Activated T-cell treated with anti-CD3 and anti-CD28 coated beads, Interleukin-2, amount 50 U/mL, for 1 hour (primary cell): ENCODE data around the gene FRYL.
"Not testable (repeated sequence)": the region's sequence is repeated elsewhere in the genome, so short reads cannot be mapped to it uniquely, and the experiment has no call there.

Source experiments
- DNase-seq: peaks from one replicate; pipeline ENCODE4 v3.0.0-alpha.2; 2020

Gene FRYL

GRCh38 chr4:48742412-48742811 lies 37.7 kb downstream of the FRYL start:
- no peak for DNase-seq

DNA sequence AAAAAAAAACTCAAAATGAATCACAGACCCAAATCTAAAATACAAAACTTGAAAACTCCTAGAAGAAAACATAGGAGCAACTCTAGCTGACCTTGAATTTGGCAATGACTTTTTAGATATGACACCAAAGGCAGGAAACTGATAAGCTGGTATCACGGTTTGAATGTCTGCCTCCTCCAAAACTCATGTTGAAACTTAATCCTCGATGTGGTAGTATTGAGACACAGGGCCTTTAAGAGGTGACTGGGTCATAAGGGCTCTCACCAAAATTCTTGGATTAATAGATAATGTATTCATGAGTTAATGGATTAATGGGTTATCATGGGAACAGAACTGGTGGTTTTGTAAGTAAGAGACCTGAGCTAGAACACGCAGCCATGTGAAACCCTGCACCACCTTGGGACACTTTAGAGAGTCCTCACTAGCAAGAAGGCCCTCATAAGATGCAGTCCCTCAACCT lies 40.5 kb downstream of the FRYL start:
- no peak for DNase-seq

DNA sequence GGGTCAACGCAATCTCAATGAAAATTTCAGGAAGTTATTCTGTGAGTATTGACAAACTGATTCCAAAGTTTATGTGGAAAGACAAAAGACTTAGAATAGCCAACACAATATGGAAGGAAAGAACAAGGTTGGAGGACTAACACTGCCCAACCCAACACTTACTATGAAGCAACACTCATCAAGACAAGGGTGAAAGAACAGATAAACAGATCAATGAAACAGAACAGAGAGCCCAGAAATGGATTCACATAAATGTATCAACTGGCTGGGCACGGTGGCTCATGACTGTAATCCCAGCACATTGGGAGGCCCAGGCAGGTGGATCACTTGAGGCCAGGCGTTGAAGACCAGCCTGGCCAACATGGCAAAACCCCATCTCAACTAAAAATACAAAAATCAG lies 41.2 kb downstream of the FRYL start:
- no peak for DNase-seq

DNA sequence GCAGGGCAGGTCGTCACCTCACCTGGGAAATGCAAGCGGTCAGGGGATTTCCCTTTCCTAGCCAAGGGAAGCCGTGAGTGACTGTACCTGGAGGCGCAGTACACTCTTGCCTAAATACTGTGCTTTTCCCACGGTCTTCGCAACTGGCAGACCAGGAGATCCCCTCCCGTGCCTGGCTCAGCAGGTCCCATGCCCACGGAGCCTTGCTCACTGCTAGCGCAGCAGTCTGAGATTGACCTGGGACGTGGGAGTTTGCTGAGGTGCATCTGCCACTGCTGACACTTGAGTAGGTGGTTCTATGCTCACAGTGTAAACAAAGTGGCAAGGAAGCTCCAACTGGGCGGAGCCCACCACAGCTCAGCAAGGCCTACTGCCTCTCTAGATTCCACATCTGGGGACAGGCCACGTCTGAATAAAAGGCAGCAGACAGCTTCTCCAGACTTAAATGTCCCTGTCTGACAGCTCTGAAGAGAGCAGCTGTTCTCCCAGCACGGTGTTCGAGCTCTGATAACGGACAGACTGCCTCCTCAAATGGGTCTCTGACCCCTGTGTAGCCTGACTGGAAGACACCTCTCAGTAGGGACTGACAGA lies 51.1 kb downstream of the FRYL start:
- DNase-seq, result peak; percentile 40

DNA sequence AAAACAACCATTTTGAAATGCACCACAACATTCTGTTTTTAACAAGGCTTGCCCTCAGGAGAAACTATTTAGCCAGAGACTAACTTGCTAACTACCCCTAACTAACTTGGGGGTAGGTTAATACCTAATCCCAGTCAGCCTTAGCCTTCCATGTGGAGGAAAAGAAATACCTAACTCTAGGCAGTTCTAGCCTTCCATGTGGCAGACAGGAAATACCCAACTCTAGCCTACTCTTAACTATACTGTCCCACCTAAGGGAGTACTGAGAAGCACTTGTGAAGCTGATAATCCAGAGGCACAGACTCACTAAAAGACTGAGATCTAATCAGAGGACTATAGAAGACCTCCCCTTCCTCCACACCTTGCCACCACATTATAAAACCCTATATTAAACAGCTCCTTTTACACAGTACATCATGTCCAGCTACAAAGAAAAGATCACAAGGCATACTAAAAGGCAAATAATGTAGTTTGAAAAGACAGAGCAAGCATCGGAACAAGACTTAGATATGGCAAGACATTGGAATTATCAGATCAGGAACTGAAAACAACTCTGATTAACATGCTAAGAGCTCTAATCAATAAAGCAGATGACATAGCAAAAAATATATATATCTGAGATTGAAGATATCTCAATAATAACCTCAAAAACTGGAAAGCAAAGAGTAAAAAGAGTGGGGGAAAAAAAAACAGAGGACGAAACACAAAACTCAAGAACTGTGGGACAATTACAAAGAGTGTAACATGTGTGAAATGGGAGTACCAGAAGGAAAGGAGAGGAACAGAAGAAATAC lies 52.2 kb downstream of the FRYL start:
- DNase-seq, result no peak

- DNase-seq, result no peak
Observed at GRCh38 chr4:48725414-48725813, 54.7 kb downstream of the FRYL start.

- DNase-seq, result no peak
Observed at GRCh38 chr4:48722509-48723446, 57.3 kb downstream of the FRYL start.

DNA sequence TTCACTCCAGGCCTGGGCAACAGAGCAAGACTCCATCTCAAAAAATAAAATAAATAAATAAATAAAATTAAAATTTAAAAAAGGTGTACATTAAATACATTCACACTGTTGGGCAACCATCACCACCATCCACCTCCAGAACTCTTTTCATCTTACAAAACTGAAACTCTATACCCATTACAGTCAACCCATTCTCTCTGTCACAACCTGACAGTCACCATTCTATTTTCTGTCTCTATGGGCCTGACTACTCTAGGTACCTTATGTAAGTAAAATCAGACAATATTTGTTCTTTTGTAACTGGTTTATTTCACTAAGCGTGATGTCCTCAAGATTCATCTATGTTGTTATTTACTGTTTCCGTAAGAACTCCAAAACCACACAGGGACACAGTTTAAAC lies 59.6 kb downstream of the FRYL start:
- no peak for DNase-seq

DNA sequence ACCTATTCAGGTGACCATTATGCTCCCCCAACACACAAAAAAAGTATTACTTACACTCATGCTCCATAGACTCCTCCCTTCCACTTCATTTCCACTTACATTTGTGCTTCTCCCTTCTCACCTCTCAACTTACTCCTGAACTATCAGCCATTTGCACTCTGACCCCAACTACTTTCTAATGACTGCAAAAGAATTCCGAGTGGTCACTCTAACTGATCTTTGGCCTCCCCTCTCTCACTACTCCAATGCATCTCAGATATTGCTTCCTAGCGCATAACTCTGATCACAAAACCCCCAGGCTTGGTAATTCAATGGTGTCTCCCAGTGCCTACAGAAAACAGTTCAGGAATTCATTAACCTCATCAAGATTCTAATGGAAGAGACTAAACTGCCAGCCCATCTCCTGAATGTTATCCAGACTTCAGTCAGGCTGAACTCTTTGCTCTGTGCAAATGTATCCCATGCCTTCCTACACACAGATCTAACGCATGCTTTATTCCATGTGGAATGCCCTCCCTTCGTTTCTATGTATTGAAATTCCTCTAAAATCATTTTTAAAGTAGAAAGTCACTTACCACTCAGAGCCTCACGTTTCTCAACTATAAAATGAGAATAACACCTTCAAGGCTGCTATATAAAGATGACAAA lies 61.1 kb downstream of the FRYL start:
- DNase-seq, result no peak

DNA sequence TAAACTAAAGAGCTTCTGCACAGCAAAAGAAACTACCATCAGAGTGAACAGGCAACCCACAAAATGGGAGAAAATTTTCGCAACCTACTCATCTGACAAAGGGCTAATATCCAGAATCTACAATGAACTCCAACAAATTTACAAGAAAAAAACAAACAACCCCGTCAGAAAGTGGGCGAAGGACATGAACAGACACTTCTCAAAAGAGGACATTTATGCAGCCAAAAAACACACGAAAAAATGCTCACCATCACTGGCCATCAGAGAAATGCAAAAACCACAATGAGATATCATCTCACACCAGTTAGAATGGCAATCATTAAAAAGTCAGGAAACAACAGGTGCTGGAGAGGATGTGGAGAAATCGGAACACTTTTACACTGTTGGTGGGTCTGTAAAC lies 63.8 kb downstream of the FRYL start:
- DNase-seq, result not testable (repeated sequence)

DNA sequence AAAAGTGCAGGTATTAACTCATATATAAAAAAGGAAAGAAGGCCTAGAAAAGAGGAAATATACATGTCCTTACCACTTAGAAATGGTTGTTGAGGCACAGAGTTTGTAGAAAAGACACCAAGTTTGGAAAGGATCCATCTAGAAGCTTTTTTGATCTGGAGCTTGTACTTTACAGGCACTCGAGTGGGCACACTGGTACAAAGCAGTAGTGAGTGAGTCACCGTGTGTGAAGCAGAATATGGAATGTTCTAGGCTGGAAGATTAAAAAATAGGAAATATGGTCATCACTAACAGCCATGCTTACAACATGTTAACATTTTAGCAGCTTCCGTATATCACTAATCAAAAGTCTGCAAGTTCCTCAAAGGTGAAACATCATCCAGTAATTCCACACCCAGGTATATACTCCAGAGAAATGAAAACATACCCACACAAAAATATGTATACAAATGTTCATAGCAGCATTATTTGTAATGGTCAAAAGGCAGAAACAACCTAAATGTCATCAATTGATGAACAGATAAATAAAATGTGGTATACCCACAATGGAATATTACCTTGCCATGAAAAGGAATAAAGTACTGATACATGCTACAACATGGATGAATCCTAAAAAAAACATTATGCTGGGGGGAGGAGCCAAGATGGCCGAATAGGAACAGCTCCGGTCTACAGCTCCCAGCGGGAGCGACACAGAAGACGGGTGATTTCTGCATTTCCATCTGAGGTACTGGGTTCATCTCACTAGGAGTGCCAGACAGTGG lies 69.5 kb downstream of the FRYL start:
- DNase-seq, result no peak

GRCh38 chr4:48709901-48710300 lies 70.2 kb downstream of the FRYL start:
- no peak for DNase-seq

GRCh38 chr4:48708610-48709009 lies 71.5 kb downstream of the FRYL start:
- no peak for DNase-seq

DNA sequence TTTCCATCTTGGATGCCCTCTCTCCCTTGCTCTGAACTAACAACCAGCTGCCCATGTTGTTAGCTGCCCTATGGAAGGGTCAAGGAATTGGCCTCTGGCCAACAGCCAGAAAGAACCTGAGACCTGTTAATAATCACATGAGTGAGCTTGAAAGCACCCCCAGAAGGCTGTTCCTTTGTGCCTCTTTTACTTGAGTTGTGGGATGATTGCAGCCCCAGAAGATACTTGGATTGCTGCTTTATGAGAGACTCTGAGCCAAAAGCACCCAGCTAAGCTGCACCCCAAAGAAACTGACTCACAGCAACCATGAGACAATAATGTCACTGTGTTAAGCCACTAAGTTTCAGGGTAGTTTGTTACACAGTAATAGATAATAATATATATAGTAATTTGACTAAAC lies 73.3 kb downstream of the FRYL start:
- no peak for DNase-seq

- DNase-seq, result no peak
Observed at GRCh38 chr4:48705609-48706008, 74.5 kb downstream of the FRYL start.

GRCh38 chr4:48704091-48704802 lies 75.8 kb downstream of the FRYL start:
- DNase-seq, result no peak

DNA sequence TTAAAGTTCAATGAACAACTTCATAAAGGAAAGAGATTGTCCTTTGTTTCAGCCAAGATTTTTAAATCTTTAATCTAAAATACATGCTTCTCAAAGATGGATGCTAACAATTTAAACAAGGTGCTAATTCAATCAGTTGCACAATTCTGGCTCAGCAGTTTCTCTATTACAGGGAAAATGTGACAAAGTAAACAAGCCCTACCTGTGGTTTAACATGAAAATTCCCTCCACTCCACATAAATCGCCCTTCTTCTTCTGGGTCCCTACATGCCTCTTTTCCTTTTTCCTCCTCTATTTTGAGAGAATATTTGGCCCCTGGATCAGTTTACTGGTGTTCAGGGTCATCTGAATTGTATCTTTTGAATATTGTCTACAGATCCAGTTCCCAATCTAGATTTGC lies 80.6 kb downstream of the FRYL start:
- DNase-seq, result no peak

DNA sequence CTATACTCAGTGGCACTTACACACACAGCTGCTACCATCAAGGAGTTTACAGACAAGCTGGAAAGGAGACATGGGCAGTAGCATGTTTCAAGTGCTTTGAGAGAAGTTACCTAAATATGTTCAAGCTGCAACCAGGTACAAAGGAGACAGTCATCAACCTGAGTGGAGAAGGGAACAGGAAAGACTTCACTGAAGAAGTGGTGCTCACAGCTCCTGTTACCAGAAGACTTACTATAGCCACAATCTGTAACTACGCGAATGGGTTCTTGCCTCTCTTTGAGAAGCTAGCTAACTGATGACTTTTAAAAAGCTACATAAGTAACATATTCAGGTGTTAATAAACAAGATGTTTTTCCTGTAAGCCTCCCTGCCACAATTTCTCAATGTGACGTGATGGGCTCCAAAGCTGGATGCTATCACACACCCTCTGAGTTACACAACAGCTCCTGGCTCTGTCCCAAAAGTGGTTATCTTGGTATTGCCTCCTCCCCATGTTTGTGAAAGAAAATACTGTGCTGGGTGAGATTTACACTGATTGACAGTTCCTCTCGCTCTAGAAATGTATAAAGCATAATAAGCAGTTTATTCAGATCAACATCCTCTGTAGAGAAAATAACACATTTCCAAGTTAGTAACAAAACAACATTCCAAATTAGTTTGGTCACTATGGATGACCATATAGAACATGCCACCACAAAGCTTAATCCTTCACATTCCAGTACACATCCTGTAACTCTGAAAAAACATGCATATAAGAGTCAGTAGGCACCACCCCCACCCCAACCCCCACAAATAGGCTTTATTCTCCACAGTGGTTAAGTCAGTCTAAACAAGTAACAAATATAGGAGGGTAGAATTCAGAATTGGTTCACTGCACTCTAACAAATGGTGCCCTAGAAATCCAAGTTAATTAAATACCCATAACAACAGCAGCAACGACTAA lies 81.8 kb downstream of the FRYL start:
- no peak for DNase-seq

DNA sequence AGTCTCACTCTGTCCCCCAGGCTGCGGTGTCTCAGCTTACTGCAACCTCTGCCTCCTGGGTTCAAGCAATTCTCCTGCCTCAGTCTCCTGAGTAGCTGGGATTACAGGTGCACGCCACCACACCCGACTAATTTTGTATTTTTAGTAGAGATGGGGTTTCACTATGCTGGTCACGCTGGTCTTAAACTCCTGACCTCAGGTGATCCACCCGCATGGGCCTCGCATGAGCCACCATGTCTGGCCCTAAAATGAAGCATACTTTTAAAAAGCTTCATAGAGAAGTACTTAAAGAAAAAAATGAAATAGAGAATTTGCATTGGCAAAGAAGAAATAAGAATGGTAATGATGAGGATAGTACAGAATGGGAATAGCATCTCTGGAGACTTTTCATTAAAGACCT lies 82.6 kb downstream of the FRYL start:
- not testable (repeated sequence) for DNase-seq

GRCh38 chr4:48694824-48695223 lies 85.3 kb downstream of the FRYL start:
- DNase-seq, result no peak
